Endothelial cell of umbilical vein (primary cell): ENCODE results near the gene FOXI2.

ENCODE experiments used
- EZH2 ChIP-seq: IDR thresholded peaks from 2 replicates; pipeline ENCODE4 v1.6.1; 2012; ENCODE audit warnings: borderline replicate concordance, low read depth, mild to moderate bottlenecking, moderate library complexity, low read length, inconsistent platforms; ENCODE audit not compliant: severe bottlenecking
- MYC ChIP-seq: IDR thresholded peaks from one replicate; pipeline ENCODE4 v1.6.1; 2011; ENCODE audit warnings: mild to moderate bottlenecking, low read depth, low read length
- POLR2A ChIP-seq: IDR thresholded peaks from 2 replicates; pipeline ENCODE4 v1.6.1; 2012; ENCODE audit warnings: low read depth, mild to moderate bottlenecking, control low read depth, low read length
- POLR2AphosphoS5 ChIP-seq: IDR thresholded peaks from 2 replicates; pipeline ENCODE4 v1.6.1; 2012; ENCODE audit warnings: low read depth, mild to moderate bottlenecking, control low read depth, low read length, moderate library complexity; ENCODE audit not compliant: insufficient read depth
- TF ChIP-seq, protein P1 (sequence below), 2 donors: IDR thresholded peaks; 1 replicate in 1 of 2; 2 replicates in 1 of 2; pipeline ENCODE4 v1.5.1; 2011; ENCODE audit warnings: low read length in 2 of 2, mild to moderate bottlenecking in 2 of 2, moderate library complexity in 2 of 2, control low read depth in 1 of 2, inconsistent platforms in 1 of 2, low read depth in 1 of 2; ENCODE audit not compliant: insufficient read depth in 1 of 2; ENCODE audit errors: extremely low read depth in 1 of 2

DNA sequence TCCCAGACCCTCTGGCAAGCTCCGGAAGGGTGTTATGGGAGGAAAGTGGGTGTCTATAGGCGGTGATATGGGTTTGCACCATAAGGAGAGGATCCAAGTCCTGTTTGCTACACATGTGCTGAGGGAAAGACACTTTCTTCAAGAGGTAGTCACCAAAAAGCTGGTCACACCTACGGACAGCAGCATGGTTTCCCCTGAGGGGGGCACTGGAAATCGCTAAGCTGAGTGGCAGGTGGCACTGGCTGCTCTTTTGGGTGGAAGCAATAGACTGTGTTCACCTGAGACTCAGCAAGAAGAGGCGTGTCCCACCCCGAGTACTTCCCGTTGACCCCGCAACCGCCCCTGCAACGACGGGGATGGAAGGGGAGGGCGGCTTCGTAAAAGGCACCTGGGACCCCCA is 1.8 kb upstream of the FOXI2 start:
- no peak for TF ChIP-seq POLR2AphosphoS5
- no peak for TF ChIP-seq EZH2
- TF ChIP-seq POLR2A: no peak
- TF ChIP-seq, protein P1, sequence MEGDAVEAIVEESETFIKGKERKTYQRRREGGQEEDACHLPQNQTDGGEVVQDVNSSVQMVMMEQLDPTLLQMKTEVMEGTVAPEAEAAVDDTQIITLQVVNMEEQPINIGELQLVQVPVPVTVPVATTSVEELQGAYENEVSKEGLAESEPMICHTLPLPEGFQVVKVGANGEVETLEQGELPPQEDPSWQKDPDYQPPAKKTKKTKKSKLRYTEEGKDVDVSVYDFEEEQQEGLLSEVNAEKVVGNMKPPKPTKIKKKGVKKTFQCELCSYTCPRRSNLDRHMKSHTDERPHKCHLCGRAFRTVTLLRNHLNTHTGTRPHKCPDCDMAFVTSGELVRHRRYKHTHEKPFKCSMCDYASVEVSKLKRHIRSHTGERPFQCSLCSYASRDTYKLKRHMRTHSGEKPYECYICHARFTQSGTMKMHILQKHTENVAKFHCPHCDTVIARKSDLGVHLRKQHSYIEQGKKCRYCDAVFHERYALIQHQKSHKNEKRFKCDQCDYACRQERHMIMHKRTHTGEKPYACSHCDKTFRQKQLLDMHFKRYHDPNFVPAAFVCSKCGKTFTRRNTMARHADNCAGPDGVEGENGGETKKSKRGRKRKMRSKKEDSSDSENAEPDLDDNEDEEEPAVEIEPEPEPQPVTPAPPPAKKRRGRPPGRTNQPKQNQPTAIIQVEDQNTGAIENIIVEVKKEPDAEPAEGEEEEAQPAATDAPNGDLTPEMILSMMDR (IDR thresholded peaks at IDR 0.05; ENCODE audit: extremely low read depth in 1 of 2, insufficient read depth in 1 of 2, low read depth in 1 of 2, low read length in 2 of 2): no peak
- TF ChIP-seq MYC: no peak
